Measurements from ENCODE around the gene CES5A.
"Not testable (repeated sequence)": the region's sequence is repeated elsewhere in the genome, so short reads cannot be mapped to it uniquely, and the experiment has no call there.

Gene CES5A

DNA sequence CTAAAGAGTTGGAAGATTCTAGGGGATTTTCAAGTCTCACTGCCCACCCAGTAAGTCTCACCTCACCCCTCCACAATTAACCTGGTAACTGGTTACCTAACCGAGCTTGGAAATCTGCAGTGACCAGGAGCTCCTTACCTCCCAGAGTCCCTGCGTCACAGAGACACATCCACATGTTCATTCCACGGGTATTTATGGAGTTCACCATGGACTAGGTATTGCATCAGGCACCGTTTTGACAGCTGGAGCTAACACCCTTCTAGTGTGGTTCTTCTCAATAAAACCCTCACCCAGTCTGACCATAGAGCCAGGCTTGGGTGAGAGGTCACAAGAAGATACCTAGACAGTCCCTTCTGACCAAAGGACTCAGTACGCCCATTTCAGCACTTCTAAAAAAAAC is 2.1 kb downstream of the CES5A start:
- DNase-seq = no peak

DNA sequence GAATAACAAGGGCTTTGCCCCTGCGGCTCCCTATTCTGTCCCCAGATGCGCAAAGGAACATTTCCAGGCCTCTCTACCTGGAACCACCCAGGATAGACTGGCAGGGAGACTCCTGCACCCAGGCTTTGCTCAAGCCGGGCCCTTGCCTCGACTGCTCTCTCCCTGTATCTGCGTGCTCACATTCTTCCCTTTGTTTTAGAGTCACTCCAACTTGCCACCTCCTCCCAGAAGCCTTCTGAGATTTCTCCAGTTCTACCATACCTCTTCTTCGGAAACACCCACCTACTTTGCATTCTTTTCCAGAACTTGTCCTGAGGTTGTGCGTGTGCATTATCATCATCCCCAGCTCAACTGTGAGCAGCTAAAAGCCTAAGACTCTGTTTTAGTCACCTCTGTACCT is 3.0 kb downstream of the CES5A start:
- DNase-seq = no peak

DNA sequence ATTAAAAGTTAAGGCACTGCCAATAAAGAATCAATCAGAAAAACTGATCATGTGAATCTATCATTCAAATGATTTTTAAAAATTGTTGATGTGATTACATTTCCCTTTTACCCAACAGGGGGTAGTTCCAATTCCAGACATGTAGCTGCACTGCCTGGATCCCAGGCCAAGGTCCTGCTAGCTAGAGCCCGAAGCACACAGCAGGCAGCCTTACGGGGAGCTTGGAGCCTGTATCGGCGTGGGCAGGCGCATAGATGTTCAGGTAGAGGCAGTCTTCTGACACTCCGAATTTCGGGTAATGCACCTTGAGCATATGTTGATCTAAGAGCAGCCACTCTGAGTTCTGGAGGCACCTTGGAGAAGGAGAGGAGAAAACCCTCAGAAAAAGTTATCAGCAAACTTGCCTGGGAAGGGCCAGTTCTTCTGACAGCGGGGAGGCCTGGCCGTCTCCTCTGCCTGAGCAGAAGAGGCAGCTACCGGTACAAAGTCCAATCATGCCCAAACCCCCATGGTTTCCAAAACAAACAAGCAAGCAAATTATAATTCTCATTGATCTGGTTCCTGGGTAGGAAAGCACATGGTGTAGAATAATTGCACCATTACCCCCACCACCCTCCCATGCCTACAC is 3.6 kb downstream of the CES5A start:
- no peak for DNase-seq

DNA sequence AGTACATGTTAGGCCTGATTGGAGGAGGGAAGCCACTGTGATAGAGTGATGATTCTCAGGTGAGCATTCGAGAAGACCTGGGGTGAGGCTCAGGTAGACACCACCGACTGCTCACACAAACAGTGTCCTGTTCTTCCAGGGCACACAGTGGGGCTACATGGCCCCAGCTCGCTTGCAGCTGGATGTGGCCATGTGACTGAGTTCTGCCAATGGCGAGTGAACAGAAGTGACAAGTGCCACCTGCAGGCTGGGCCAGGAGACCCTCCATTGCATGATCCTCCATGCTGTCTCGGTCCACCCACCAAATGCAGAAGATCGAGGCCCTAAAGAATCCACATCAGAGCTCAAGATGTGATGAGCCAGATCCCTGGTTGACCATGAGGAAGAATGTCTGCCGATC is 6.2 kb downstream of the CES5A start:
- no peak for DNase-seq

DNA sequence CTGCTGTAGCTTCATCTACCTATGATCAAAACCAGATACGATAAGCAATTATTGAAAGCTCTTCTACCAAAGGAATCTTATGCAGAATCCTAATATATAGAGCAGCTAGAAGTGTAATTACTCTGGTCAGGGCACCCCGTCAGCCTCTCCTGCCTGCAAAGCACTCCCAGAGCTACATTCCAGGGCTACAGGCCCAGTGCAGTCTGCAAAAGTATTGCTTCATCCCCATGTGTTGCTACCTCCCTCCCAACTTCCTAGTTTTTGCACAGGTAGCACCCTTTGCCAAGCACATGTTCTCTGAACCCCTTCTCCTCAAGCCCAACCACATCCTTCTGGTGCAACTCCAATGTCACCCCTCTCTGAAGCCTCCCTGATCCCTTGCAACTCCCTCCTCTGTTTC is 7.0 kb downstream of the CES5A start:
- no peak for DNase-seq

DNA sequence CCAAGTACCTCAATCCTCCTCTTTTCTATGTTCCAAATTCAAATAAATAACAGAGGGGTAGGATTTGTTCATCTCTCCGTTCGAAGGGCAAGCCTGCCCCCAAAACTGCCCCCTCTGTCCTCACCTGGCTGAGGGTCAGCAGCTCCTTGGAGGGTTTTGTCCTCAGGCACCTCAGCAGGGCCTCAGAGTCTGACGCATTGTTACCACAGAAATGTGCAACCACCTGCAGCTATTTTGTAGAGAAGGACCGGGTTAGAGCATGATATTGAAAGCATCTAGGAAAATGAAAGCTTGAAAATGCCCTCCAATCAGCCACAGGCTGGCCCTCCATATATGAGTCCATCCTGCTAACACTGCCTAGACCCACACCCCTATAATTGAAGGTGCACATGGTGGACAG is 13.9 kb downstream of the CES5A start:
- DNase-seq = no peak

DNA sequence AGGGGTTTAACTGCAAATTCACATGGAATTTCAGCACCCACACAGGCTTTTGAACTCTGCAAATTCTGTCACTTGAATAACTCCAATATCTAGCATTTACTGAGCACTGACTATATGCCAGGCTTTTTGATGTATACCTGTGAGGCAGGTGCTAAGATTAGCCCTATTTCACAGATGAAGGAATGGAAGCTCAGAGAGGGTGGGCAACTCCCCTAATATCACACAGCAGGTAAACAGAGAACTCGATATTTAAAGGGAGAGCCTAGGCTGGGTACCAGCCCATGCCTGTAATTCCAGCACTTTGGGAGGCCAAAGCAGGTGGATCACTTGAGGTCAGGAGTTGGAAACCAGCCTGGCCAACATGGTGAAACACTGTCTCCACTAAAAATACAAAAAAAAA is 17.5 kb downstream of the CES5A start:
- not testable (repeated sequence) for DNase-seq

DNA sequence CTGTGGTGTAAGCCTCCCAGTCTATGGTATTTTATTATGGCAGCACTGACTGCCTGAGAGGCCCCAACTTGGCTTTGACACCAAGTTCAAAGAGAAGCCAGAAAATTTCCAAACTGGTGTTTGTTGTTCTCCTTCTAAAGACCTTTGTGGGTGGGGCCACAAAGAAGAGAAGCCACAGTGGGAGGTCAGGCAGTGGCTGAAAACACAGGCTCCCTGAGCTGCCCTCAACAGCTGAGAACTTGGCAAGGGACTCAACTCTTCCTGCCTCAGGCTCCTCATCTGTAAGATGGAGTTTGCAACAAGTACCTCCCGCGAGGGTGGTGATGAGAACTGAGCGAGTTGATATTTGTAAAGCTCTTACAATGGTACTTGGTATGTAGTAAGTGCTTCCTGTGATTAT is 18.2 kb downstream of the CES5A start:
- no peak for DNase-seq

DNA sequence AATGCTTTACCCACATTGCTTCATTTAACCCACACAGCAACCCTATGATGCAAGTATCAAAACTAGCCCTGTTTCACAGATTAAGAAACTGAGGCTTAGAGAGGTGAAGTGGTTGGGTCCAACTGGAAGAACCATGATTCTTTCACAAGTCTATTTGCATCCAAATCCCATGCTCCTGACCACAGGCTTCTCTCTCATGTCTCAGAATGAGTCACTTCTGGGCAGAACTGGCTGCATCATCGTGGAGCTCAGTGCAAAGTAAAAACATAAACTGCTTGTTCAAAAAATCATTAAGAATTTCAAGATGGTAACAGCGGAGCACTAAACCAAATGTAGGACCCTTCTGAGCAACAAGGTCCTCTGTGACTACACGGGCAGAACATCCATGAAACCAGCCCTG is 22.1 kb downstream of the CES5A start:
- no peak for DNase-seq

DNA sequence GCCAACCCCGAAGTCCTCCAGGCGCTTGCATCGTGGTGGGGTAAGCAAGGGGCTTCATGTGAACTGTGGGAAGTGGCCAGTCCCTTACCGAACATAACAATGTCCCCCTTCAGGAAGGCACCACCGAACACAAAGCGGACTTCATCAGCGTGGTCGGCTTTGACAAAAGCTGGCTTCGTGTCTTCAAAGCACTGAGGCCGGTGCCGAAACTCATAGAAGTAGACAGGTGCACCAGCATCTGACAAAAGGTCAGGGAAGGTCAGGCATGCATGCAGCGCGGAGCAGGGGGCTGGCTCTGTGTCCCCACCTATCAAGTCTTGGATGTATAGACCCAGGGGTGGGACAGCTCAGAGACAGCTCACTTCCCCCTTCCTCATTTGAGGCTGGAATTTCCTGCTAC is 25.6 kb downstream of the CES5A start:
- DNase-seq = no peak

DNA sequence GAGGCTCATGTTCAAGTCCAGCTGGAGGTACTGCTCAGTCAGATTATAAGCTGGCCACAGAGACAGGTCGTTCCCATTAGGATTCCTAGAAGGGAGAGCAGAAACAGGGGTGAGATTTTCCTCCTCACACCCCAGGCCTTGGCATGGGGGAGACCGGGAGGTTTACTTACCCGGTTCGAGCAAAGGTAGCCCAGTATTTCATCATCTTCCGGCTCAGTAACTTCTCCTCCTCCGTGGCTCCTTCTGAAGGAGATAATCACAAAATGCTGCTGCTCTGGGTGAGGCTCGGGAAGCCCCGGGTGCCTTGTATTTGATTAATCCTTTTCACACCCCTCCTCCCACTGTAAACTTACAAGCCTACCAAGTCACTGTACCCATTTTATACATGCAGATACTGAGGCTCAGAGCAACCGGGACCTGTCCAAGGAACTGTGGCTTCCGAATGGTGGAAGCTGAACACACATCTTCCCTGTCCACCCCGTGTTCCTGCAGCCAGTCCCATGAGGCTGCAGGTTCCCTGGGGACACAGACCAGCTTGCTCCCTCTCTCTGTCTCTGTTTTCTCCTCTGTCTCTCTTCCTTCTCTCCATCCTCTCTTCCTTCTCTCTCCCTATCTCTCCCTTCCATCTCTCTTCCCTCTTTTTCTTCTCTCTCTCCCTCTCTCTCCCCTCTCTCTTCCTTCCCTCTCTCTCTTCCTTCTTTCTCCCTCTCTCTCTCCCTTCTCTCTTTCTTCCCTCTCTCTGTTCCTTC is 28.4 kb downstream of the CES5A start:
- no peak for DNase-seq

DNA sequence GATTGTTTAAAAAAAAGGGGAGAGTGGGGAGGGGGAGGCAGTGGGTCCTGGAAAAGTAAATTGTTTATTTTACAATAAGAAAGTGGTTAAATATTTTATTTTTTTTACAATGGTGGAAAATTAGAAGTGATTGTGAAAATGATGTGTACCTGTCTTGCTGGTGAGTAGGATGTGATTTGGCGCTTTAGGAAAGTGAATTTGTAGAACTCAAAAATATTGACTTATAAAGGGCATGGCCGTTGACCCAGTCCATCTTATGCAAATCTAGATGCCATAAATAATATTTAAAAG is 32.1 kb downstream of the CES5A start:
- no peak for DNase-seq

DNA sequence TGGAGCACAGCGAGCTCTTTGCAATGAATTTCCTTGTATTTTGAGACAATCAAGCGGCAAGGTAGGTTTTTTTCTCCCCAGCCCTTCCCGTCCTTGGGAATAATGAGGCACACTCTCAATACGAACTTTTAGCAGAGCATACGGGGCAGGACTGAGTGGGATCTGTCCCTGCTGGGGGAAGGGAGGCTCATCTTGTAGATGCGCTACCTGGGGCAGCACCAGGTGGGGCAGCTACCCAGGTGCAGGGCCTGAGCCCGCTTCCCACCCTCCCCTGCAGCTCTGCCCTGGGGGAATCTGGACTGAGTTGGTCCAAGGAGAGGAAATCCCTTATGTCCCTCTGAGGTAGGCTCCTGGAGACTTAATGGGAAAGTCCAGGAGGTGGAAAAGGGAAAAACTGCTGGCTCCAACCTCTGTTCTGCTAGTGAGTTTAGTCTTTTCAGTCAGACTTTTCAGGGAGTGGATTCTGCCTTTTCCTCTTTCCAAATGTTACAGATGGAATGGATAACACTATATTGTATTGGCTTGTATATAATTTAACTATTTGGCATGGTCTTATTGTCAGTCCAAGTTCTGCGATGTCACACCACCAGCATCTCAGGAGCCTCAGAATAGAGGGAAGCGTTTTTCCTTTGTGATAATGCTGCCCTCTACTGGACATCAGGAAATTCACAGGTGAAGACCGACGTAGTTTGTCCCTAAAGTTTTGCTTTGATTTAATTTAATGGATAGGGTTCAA is 32.6 kb downstream of the CES5A start:
- no peak for DNase-seq

DNA sequence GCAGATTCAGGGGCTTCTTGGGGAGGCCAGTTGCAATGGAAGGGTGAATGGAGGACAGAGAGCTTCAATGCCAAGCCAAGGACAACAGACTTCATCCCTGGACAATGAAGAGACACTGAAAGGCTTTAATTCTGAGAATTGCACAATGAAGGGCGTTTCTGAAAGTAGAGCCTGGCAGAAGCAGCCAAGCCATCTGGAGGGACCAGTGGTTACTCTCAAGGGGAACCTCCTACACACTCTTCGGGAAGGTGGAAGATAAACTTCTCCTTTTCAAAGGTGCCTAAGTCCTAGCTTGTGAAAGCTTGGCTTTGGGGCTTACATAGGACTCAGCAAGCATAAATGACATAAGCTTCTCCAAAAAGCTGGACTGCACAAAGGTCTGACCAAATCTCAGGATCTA is 36.1 kb downstream of the CES5A start:
- DNase-seq = no peak

DNA sequence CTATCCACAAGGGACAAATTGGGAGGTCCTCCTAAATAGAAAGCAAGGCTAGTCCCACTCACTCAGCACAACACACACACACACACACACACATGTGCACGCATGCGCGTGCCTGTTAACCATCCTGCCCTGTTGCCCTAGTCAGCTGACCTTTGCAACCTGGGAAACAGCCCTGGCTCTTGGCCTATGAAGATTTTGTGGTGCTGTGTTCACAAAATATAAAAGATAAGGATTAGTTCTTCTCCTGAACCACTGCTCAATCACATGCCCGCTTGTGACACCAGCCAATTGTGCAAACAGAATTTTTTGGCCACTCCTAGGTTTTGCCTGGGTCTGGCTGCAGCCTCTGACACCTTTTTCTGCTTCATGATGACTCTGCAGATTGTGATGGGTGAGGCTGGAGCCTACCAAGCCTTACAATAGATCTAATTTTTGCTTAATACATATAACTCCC is 39.0 kb downstream of the CES5A start:
- DNase-seq = no peak

DNA sequence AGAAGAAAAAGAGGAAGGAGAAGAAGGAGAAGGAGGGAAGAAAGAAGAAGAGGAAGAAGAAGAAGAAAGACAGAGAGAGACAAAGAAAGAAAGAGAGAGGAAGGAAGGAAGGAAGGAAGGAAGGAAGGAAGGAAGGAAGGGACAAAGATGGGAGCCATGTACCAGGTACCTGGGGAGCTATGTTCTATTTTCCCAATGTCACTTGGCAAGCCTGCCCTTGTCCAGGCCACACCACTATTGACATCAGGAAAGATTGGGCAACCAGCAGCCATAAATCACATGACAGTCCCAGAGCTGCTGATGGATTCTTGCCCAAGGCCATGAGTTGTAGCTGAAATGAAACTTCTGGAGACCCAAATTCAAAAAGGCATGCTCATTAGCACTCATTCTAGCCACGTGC is 39.6 kb downstream of the CES5A start:
- DNase-seq = no peak

DNA sequence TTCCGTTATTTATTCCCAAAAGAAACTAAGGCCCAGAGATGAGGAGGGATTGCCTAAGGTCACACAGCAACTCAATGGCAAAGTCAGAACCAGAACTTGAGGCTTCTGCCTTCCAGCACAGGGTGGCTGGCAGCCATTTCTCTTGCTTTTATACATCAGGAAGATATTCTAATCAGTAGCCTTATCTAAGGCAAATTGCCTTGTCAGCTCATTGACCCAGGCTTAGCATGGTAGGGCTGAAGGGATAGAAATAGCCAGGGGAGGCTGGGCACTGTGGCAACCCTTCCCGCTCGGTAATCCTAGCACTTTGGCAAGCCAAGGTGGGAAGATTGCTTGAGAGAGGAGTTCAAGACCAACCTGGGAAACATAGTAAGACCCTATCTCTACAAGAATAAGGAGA is 40.0 kb downstream of the CES5A start:
- DNase-seq = not testable (repeated sequence)

DNA sequence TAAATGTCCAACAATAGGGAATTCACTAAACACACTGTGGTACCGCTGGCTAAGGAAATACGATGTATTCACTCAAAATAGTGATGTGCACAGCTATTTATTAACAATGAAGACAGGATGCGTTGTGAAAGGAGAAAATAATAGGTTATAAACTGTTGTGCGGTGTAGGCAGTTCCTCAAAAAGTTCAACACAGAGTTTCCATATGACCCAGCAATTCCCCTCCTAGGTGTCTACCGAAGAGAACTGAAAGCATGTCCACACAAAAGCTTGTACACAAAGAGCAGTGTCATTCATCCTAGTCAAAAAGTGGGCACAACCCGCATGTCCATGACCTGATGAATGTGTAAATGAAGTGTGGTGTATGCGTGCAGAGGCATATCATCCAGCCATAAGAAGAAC is 41.1 kb downstream of the CES5A start:
- DNase-seq = no peak

DNA sequence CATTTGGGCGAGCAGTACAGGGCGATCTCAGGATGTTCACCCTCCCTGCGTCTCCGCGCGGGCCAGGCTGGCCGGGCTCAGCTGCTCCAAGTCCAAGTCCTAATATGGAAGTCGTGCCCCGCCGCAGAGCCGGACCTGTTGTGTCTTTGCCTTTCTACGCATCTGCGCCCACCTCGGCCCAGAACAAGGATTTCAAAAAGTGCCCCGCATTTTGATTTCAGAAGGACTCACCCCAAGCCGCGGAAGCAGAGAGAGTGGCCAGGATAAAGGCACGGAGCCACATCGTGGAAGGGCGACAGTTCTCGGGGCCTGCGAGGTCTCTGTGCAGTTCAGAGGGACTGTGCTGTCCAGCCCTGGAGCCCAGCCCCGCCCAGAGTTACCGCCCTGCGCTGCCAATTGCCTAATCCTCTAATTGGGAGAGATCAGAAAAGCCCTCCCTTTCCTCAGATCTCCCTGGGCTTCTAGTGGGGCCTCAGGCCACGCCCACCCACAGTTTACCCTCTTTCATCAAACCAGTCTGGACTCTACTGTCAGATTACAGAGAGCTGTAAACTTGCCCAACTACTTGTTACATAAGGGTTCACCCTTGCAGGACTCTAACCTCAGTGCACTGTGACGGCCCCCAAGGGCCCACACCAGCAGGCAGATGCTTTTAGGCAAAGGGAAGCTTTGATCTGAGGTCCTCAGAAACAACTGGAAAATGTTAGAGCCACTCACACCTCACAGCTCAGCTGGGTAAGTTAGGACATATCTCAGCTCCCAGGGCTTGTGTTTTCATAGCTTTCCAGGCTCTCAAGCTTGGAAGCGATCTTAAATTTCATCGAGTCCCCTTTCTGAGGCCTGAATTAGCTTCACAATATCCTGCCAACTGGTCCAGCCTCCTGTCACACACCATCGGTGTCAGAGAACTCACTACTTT is 42.1 kb downstream of the CES5A start, which contains the start of gene CES1:
Gene CES1 (minus strand): TSS at position 324 of the 919 bp plus-strand sequence. CDS start 41 bp downstream, at position 283.
- DNase-seq = no peak

DNA sequence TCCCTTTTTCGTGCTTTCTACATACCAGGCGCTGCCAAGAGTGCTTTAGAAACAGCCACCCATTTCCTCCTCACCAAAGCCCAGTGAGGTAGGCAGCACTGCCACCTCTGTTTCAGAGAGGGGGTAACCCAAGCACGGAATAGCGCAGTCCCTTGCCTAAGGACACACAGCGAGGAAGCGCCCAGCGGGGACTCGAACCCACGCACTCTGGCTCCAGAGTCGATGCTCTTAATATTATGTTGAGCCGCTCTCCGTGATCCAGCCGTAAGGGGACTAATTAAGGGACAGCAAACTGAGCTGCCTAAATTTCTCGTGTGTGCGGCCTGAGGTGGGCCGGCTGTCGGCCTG is 42.8 kb downstream of the CES5A start:
- no peak for DNase-seq

DNA sequence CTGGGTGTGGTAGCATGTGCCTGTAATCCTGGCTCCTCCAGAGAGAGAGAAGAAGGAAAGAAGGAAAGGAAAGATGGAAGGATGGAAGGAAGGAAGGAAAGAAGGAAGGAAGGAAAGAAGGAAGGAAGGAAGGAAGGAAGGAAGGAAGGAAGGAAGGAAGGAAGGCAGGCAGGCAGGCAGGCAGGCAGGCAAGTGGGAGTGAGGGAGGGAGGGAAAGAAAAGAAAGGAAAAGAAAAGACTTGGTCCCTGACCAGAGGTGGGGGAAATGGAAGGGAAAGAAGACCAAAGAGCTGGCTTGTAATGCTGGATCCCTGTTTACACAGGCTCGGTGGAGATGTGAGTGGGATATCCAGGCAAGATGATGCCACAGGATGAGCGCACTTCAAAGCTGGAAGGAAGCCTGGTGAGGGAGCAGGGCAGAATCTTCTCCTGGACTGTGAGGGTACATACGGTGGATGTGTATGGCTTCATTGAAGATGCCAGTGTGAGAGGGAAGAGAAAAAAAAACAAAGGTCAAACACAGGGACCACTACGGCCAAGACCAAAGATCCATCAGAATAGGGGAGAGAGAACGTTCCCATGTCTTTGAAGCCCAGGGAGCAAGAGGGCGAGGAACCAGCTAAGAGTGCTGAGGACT is 44.4 kb downstream of the CES5A start:
- DNase-seq = no peak

DNA sequence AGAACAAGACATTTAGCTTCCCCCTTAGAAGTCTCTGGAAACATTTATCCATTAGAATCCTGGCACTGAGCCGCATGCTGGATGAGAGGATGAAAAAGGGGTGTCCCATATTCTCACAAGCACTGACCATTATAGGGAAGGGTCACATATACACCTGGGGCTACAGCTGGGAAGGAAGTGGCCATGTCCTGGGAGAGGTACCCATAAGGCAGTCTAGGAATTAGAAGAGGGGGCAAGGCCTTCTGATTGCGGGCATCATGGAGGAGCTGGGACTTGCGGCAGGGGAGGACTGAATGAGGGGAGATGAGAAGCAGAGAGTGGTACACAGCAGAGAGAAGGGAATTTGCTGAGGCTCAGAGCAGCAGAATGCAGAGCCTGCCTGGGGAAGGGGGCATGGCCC is 45.9 kb downstream of the CES5A start:
- not testable (repeated sequence) for DNase-seq

DNA sequence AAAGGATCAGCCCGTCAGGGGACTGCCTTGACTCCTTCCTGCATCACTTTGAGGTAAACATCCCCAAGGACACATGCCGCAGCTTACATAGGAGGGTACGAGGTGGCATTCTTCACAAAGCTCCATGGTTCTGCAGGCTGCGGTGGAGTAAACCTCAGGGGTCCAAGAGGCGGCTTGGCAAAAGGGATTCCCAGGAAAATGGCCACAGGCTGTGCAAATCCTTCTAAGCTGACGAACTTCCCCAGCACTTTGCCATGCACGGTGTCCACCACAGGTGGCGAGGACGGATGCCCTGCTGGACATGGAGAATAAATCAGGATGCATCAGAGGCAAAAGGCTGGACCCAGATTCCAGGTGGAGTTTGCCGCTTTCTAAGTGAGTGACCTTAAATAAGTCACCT is 46.5 kb downstream of the CES5A start:
- DNase-seq = no peak
